ENCODE results near the gene DPT.

- TF ChIP-seq POLR2A (IDR thresholded peaks at IDR 0.05; ENCODE audit: low read depth, low read length) (no peak), EZH2 (IDR thresholded peaks at IDR 0.05; ENCODE audit: borderline replicate concordance, low read depth, low read length, severe bottlenecking) (no peak), JUN (IDR thresholded peaks at IDR 0.05; ENCODE audit: borderline replicate concordance, insufficient read depth, insufficient read length, low read depth) (no peak), POLR2AphosphoS5 (IDR thresholded peaks at IDR 0.05; ENCODE audit: insufficient read depth, low read depth, low read length) (no peak), MYC (IDR thresholded peaks at IDR 0.05; ENCODE audit: low read depth, low read length) (no peak)
- TF ChIP-seq, protein P1, sequence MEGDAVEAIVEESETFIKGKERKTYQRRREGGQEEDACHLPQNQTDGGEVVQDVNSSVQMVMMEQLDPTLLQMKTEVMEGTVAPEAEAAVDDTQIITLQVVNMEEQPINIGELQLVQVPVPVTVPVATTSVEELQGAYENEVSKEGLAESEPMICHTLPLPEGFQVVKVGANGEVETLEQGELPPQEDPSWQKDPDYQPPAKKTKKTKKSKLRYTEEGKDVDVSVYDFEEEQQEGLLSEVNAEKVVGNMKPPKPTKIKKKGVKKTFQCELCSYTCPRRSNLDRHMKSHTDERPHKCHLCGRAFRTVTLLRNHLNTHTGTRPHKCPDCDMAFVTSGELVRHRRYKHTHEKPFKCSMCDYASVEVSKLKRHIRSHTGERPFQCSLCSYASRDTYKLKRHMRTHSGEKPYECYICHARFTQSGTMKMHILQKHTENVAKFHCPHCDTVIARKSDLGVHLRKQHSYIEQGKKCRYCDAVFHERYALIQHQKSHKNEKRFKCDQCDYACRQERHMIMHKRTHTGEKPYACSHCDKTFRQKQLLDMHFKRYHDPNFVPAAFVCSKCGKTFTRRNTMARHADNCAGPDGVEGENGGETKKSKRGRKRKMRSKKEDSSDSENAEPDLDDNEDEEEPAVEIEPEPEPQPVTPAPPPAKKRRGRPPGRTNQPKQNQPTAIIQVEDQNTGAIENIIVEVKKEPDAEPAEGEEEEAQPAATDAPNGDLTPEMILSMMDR (IDR thresholded peaks at IDR 0.05; ENCODE audit: extremely low read depth in 1 of 2, insufficient read depth in 1 of 2, low read depth in 1 of 2, low read length in 2 of 2) = no peak
These were observed 45.1 kb downstream of the DPT start for GRCh38 chr1:168683871-168684270.
